ENCODE measurements around the gene RPL22.

The RPL22 gene

GRCh38 chr1:6171548-6172124, 27.8 kb downstream of the RPL22 start:
- no peak for DNase-seq

- DNase-seq, result no peak
Observed at GRCh38 chr1:6170742-6171201, 28.6 kb downstream of the RPL22 start.

GRCh38 chr1:6170116-6170741, 29.2 kb downstream of the RPL22 start:
- no peak for DNase-seq

DNA sequence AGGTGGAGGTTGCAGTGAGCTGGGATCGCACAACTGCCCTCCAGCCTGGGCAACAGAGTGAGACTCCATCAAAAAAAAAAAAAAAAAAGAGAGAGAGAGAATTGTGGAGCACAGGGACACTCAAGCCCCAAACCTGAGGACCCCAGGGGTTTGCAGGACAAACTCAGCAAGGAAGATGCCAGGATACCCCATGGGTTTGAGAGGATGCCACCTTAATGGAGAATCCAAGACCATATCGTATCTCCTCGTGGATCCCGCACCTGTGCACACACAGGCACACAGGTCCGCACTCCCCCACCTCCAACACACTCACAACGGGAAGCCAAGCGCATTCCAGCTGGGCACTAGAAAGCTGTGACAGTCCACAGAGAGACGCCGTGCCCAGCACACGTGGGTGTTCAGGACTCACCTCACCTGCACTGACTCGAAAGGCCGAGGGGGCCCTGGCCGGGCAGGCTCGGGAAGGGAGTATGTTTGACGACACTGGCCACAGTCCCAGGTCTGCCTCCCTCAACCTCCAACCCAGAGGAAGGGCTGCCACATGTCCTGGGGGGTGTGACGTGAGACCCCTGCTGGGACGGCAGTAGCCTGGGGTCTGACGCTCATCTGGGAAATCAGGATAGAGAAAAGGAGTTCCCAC, 30.3 kb downstream of the RPL22 start:
- no peak for DNase-seq

DNA sequence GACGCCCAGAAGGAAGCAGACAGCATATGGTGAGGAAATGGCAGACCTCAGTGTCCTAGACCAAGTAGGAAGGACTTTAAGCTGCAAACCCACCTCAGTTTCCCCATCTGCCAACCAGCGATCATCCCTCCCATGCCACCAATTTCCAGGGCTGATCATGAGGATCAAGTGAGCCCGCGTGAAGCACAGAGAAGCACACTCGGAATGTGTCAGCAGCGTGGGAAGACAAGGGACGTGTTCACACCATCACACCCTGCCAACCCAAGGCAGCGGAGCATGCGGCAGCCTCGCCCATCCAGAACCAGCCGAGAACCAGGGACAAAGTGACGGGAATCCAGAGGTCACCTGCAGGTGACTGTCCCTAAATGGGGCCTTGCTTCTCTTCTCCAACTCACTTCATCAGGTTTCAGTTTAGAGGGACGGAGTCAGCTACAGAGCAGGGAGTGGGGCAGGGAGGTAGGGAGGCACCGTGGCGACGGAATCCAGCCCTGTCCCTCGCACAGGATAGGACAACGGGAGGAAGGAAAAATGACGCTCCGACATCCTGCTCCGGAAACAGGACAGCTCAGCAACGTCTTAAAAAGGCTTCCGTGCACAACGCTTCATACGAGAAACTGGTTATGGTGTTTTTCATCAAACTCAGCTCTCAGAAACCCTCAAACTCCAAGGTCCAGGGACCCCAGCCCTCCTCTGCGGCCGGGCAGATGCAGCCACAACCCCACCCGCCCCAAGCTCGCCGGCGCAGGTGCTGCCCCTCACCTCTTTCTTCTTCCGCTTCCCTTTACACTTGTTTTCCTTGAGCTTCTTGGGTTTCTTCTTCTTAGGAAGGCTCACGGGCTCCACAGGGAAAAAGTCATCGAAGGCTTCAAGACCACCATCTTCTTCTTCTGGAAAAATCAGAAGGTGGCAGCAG, 31.7 kb downstream of the RPL22 start:
- no peak for DNase-seq

DNA sequence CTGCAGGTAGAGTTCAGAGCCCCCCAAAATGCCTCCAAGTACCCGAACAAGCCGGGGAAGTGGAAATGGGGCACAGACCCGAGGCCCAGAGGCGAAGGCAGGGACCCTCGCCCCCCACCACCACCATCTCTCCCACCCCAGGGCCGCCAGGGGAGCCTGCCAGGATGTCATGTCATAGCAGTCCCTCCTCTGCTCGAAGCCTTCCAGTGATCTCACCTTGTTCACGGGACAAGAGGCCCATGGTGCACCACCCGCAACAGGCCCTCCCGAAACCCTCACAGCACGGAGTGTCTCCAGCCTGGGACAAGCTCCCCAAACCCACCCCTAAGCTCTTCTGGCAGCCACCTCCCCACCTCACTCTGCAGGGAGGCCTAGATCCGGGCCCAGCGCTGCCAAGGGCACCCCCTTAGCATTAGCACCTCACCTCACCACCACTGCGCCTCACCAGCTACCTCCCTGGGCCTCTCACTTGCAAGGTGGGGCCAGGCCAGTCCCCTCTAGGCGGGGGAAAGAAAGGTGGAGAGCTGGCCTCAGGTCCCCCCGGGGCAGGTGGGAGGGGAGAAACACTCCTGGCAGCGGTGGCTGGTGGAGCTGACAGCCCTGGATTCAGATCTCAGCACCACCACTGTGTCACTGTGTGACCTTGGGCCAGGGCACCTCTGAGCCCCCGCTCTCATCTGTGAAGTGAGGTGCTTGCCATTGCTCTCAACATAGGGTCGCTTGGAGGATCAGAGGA, 32.6 kb downstream of the RPL22 start:
- DNase-seq, result no peak

DNA sequence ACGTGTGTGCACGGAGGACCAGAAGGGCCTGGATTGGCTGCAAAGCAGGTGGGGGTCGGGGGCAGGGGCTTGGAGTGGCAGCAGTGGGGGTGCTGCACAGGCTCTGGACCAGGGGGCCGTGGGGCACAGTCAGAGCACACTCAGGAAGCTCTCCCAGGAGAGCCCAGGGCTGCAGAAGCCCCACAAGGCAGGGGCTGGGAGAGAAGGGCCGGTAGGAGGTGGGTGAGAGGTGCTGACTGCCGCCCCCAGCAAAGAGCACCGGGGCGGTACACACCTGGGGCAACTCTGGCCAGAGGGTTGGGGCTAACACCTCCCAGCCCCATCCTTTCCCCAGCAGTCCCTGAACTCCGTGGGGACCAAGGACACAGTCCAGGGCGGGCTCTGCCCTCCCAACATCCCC, 33.2 kb downstream of the RPL22 start:
- no peak for DNase-seq

DNA sequence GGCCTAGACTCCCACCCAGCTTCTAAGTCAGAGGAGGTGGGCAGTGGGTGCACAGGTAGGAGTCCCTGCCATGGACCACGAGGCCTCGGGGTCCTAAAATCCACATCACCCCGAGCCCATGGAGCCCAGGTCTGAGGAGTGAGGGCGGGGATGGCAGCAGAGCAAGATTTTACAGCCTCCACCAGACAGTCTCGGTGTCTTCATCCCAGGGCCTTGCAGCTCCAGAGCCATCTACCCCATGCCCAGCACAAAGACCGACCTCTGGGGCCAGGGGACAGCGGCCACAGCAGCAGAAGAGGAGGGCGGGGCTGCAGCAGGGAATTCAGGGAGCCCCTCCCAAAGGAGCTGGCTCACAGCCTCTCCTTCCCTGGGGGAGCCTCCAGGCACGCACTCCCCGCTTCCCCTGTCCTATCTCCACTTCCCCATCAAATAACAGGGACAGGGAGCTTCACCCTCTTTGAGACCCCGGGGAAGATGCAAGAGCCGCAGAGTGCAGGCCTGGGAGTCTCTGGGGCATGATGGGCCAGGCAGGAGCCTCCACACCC, 33.9 kb downstream of the RPL22 start:
- no peak for DNase-seq

DNA sequence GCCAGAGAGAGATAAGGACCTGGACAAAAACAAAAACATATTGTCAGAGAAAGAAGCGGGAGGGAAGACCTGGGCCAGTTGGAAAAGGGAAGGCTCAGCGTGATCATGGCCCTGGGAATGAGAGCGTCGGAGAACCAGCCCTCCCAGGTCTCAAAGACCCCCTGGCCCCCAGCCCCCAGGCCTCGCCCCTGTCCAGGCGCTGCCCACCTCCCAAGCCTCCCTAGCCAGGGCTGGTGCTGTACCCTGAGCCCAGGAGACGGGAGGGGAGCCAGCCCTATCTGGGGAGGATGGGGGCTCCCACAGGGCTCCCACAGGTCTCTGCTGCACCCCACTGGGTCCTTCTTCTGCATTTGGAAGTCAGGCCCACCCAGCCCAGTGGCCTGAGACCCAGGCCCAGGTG, 34.4 kb downstream of the RPL22 start:
- DNase-seq, result no peak

- no peak for DNase-seq
Observed at GRCh38 chr1:6163973-6164617, 35.3 kb downstream of the RPL22 start.

DNA sequence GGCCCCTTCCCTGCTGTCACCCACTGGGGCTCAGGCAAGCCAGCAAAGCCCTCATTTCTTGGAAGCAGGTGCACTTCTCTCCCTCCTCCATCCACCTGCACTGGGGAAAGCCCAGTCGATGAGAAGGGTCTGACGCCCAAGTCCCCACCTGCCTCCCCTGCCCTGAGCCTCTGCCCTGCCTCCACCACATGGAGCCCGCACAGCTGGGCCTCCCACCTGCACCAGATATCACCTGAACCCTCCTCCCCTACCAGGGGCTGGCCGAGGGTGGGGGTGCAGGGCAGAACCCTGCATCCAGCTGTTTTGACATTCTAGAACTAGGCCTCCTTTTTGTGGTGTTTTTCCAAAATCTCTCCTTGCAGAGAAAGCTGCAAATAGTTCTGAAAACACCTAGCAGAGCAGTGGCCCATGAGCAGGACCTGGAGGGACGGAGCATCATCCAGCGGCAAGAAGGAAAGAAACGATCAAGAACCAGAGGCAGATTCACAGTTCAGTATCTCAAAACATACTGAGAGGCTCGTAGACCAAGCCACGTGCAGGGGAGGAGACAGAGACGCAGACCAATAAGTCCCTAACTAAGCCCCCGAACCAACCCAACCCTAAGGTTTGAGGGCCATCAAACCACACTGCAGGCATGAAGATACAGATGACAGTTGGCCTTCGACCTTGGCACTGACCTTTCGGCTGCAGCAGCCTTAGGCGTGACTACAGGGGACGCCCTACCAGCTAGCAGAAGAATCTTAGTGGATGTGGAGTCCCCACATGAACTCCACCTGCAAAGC, 36.0 kb downstream of the RPL22 start:
- no peak for DNase-seq

GRCh38 chr1:6162773-6163172, 36.6 kb downstream of the RPL22 start:
- no peak for DNase-seq

DNA sequence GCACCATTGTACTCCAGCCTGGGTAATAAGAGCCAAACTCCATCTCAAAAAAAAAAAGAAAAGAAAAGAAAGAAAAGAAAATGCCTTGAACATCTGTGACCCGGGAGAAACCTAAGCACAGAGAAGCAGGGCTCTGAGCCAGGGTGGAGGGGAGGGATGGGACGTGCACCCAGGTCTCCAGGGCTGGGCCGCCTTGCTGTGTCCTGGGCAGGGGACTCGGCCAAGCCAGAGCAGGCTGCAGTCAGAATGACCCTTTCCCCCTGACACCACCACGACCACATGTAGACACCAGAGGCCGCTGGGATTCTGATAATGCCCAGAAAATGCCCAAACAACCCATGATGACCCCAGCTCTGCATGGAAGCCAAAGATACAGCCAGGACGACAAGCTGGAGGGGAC, 37.1 kb downstream of the RPL22 start:
- DNase-seq, result no peak

DNA sequence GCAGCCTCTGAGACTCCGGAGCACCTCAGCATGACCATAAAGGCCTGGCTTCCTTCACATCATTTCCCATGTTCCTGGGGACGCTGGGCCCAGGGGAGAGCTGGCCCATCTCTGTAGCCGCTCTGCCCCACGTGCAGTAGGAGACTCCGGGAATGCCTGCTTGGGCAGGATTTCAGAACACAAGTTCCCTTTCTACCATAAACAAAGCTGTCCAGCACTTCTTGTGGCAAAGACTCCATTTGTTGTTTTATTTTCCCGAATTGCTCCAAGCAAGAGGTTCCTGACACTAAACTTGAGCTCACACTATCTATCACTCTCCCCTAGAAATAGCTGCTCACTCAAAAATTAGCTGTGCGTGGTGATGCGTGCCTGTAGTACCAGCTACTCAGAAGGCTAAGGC, 41.2 kb downstream of the RPL22 start:
- DNase-seq, result no peak

DNA sequence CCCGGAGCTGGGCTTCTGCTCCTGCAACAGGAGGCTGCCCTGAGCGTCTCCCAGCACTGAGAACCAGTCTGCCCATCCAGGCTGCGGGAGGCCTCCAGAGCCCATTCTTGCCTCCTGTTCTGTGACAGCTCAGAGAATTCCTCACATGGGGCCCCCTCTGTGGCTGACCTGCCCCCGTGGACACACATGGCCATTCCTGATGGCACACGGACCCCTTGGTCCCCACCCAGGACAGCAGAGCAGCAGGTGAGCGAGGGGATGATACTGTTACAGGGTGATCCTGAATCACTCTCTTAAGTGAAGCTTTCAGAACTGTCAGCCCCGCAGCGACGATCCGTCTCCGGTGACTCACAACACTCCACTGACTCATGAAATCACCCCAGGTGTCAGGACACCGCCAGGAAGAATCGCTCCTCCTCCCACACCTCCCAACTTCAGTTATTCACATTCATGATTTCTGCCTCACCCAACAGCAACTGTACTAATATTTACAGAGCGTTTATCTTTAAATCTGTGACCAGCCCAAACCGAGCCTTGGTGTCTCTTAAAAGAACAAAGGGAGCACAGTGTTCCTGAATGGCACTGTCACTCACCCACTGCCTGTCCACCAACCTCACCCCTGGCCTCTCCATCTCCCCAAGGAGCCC, 41.7 kb downstream of the RPL22 start:
- DNase-seq, result no peak

DNA sequence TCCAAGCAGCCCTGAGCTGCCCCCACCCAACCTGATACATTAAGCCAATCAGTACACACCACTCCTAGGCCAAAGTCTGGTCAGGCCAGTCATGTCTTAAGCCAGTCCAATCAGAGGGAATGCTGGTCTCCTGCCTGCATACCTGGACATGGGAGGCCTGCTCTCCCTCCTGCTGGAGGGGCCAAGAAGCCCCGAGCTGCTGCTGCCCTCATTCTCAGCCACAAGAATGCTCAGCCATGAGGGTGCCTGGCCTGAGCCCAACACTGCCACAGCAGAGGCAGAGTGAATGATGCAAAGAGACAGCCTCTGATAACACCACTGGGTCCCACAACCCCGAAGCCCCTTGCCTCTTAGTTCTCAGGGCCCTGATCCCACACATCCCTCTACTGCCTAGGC, 42.3 kb downstream of the RPL22 start:
- DNase-seq, result no peak

- DNase-seq, result no peak
Observed at GRCh38 chr1:6154525-6155319, 44.7 kb downstream of the RPL22 start.

- no peak for DNase-seq
Observed at GRCh38 chr1:6152882-6153281, 46.5 kb downstream of the RPL22 start.

DNA sequence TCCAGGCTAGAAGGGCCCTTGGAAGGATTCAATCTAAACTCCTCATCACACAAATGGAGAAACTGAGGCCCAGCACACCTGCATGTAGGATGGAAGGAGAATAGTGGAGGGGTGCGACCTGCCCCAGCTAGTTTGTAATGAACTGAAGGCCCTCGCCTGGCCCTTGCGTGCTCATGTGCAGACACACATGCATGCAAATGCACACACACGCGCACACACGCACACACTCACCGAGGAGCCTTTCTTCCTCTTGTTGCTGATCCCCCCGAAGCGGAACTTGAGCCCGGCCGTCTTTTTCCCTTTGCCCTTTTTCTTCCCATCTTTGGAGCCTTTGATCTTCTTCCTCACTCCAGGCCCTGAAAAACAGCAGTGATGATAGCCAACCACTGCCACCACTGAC, 47.2 kb downstream of the RPL22 start:
- no peak for DNase-seq

All from T1000 (cell line).